Fibroblast of upper back skin (primary cell): Measurements from ENCODE around the gene DHX16.
A peak's percentile ranks its signal among the peaks of the same experiment; 100 is the strongest.

ENCODE experiments used
- DNase-seq: peaks from one replicate; pipeline ENCODE4 v3.0.0-alpha.2; 2013

DHX16 gene

DNA sequence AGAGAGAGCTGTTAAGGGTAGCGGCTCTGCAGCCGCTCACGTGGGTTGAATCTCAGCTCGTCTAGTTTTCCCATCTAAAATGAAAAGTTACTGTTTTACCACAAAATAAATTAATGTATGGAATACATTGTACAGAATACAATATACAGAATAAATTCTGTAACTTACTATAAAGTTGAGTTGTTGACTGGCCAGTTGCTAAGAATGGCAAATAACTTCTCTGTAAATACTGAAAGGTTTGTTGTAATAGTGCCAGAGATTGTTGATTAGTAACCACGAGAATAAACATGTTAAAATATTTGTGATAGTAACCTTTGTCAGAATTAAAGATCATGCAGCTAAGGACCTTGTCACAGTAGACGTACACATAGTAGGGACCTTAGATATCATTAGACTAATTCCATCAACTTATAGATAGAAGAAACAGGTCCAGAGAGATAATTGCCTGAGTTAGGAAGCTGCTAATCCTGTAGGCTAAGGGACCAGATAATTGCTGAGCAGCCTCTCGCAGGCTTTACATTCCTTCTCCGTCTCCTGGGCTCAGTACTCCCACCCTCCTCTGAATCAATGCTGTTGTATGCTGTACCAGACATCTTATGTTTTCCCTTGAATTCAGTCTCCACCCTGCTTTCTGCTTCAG, 18.5 kb upstream of the DHX16 start:
- no peak for DNase-seq

DNA sequence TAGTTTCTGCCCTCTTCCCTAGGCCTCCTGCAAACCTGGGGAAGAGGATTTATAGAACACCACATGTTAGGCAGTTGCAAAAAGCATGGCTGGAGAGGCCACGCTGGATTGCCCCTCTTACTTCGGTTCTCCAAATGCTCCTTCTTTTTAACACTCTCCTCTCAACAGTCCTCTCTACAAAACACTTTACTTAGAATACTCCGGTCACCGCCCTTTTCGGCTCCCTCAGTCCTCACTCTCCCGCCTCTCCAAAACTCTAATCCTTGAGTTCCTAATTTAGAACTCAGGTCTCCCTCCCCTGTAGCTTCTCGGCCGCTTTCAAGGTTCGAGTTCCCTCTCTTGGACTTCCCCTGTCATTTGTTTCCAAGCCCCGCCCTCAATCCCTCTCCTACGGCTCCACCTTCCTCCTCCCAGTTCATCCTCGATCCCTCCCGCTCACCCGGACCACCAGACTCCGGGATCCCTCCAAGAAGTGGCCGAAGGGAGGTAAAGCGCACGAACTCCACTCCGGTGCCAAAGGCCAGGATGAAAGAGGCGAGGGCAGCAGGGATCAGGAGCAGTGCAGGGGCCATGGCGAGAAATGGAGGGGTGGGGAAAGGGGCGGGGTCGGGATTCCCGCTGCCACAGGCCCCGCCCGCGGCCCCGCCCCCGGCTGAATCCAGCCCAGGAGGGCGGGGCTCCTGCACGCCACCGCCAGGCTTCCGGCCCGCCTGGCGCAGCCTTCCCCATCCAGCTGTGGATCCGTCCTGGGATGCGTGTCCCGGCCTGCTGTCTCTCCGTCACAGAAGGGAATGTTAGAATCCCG, 17.8 kb upstream of the DHX16 start, which contains the start of gene NRM:
TSS of gene NRM (minus strand) at position 582 of the 805 bp plus-strand sequence. CDS start at position 572, 10 bp downstream.
- peak; percentile 84 for DNase-seq

DNA sequence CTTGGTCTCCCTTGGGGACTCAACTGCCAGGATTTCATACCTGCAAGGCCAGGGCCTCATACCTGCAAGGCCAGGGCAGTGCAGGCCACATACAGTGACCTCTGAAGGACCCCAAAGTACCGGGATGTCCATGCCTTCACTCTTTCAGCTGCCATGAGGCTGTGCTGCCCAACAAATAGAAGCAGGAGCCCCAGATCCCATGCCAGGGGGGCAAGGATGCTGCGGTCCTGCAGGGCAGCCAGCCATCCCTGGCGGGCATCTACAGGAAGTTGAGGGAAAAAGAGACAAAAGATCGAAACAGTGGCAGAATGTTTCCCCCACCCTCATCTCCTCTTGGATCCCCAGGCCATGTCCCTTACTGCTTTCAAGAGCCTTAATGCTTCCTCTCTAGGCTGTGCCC, 17.2 kb upstream of the DHX16 start:
- DNase-seq = no peak

DNA sequence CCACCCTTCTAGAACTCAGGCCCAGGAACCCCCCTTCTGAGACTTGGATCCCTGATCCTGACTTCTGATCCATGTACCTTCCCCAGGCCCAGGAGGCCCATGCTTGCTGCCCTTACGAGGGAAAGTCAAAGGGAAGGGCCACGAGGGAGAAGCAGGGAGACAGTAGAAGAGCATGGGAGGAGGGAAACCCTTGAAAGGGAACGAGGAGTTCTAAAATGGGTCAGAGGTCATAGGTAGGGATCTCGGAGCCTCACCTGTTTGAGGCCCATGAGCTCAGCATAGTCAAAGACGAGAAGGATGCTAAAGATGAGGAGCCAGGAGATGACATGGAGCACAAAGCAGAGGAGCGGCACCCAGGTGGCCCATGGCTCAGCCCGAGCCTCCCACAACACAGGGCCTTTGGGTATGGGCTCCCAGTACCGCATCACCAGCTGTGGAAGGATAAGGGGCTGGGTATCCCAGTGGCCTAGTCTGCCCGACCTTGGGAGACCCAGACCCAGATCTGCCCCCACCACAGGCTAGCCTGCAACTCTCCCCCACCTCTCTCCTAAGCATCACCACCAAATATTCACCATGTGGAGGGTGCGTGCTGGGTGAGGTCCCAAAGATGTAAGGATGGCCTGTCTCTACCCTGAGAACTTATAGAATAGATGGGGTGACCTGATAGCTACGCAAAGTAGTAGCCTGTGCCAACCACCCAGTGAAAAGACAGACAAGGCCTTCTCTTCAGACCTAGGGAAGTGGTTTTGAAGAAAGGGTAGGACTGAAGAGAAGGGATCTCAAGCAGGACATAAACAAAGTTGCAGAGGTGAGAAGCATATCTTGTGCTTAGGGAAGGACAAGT, 16.4 kb upstream of the DHX16 start:
- no peak for DNase-seq

DNA sequence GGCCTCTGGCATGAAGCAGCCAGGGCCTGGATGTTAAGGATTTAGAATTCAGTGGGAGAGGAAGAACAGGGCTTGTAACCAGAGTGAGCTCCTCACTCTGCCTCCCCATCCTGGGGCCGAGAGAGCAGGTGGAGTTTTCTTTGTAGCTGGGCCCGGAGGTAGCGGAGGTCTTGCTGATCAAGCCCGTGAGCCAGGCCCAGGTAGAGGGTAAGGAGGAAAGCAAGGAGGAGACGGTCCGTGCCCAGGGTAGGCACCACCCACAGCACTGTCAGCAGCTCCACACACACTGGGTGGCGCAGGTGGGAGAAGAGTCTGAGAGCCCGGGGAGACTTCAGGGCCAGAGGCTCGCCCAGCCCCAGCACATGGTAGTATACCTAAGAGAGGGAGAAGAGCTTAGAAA, 15.8 kb upstream of the DHX16 start:
- no peak for DNase-seq

DNA sequence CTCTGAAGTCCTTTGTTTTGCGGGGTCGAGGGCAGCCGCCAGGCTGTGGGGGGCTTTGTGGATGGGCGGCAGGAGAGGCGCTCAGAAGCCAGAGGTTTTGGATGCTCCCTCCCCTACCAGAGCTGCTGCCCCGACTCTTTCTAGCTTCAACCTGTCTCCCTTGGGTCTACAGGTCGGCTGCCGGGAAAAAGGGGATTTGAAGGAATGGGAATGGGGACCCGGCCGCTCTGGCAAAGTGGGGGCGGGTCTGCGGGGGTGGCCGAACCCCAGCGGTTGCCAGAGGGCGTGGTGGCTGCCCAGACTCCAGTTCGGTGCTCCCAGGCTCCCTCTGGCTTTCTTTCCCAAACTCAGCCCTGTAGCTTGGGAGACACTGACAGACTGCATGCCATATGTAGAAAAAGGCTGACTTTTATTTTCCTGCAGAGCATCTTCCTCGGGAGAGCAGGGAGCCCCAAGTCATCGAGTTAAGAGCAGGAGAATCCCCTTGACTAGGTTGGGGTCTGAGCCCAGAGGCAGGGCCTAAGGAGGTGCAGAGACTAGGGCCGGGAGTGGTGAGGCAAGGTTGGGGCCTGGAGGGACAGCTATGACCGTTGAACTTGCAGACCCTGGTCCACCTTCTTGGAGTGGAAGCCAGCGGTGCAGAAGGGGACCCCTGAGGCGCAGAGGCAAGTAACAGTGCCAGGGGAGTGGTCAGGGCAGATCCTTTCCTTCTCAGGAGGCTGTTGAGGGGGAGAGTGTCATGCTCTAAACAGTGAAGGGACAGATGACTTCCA, 15.0 kb upstream of the DHX16 start:
- peak; percentile 42 for DNase-seq

DNA sequence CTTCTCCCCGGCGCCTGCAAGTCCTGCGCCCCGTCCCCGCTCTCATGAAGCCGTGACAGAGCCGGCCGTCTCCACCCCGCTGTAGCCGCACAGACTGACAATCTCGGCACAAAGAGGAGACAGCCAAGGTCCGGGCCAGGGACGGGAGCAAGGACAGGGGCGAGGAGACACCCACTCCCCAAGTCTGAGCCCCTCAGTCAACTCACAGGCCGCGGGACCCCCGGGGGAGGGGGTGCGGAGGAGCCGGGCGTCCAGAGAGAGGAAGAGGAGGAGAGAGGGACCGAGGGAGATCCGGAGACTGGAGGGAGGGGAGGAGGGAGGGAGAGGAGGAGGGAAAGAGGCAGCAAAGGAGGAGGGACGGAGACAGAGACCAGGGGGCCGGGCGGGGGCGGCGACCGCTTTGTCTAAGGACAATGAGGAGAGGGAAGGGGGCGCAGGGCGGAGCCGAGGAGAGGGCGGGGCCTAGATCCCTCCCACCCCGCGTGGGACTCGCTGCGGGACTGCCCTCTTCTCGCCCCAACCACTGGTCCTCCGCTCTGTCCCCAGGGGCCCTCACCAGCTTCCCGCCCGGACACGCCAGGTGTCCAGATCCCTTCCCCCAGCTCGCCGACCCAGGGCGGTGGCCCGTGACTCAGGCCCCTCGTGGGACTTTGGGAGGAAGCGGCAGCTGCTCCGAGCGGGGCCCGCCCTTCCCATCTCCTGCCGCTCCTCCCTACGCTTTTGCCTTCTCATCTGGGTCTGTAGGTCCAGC, 14.3 kb upstream of the DHX16 start:
- DNase-seq = peak; percentile 97

DNA sequence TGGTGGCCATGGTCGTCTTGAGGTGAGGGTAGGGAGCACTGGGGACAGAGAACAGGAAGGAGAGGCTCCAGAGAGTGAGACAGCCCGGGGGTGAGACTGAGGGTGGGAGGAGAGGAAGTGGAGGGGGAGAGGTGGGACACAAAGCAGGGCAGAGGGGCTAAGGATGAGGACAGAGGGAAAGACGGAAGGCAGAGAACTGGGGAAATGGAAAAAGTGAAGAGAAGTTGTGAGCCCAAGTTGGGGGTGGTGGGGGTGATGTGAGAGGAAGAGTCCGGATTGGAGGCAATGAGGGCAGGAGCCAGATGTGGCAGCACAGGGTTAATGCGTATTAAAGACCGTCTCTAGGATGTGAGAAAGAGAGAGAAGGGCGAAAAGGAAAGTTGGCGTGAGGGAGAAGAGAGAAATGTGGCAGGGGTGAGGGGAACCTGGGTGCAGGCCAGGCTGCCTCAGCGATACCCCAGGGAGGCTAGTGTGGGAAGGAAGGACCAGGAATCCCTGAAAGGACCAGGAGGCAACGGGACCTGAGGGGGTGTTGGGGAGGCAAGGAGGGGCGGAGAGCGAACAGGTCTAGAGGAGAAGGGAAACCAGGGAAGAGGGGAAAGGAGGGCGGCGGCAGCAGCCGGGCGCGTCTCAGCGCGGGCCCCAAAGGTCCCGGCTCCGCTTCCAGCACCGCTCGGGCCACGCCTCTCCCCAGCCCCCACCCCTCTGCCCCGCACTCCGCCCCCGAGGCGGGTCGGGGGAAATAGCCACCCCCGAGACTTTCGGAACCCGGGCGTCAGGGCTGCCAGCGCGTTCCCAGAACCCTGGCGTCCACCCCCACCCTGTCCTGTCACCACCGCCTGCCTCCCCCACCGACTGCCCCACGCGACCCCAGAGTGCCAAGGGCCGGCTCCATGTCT, 13.5 kb upstream of the DHX16 start, which contains the start of gene PPP1R18:
TSS of gene PPP1R18 (minus strand) at position 637 of the 899 bp plus-strand sequence. CDS start at position 10, 627 bp downstream.
- peak; percentile 57 for DNase-seq

DNA sequence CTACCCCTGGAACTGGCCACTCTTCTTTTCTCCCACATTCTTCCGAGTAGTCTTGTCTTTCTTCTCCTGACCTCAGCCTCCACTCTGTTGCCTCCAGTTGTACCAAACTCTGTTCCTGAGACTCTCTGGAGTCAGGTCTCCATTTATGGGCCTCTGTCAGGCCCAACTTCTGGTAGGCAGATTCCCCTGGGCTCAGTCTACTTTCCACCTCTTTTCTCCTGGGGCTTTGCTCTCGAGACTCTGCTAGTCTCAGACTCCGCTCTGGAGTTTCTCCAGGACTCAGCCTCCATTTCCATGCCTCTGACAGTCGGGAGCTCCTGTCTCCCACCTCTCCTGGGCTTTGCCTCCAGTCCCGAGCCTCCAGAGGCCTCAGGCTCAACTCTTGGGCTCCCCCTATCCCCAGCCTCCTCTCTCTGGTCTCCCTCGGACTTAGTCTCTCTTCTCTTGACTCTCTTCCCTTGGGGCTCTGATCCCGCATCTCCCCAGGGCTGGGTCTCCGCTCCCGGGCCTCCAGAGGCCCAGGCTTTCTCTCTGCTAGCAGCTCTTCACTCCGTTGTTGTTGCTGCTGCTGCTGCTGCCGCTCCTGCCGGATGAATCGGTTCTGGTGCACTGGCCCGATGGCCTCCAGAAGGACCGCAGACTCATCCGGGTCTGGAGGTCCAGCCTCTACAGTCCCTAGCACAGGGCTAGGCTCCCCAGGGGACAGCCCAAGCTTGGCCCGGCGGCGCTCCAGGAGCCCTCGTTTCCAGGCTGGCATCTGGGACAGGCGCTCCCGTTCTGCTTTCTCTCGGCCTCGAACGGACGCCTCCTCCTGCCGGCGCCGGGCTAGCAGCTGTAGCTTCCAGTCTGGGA, 12.6 kb upstream of the DHX16 start:
- DNase-seq = peak; percentile 20

DNA sequence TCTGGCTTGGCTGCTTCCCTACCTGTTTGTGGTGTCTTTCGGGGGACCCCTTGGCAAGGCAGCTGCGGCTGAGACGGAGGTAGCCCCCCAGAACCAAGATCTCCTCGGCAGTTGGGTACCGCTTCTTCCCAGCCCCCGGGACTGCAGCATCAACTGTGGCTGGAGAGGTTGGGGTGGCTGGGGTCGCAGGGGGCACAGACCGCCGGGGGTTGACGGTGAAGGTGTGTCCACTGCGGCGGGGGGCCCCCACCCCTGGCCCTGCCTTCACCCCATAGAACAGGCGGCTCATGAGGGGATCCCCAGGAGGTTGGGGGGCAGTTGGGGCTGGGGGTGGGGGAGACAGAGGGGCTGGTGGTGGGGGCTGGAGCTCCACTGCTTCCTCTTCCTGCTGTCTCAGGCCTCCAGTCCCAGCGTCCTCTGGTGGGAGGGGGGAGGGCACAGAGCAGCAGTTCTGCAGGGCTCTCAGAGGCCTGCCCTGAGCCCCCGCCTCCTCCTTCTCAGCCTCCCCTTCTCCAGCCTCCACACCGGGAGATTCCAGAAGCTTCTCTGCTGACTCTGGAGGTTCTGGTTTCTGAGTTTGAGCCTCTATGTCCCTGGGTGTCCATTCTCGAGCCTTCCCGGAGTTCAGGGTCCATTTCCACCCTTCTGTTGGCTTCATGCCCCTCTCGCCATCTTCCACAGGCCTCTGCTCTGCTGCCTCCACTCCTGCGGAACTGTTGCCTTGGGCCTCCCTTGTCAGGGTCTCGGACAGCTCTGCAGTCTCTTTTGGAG, 11.8 kb upstream of the DHX16 start:
- peak; percentile 49 for DNase-seq

DNA sequence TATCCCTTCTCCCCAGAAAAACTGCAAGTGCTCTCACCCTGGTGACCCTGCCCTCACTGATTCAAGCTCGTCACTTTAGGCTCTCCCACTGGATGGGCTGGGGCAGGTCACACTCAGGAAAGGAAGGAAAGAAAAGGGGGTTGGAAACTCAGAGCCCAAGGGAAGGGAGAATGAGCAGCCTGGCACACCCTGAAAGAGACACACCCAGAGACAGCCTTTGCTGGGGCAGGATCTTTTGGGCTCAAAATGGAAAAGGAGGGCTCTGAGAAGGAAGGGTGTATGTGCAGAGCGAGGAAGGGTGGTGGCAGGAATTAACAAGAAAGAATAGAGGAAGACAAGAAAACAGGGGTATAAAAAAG, 11.2 kb upstream of the DHX16 start:
- DNase-seq = no peak

DNA sequence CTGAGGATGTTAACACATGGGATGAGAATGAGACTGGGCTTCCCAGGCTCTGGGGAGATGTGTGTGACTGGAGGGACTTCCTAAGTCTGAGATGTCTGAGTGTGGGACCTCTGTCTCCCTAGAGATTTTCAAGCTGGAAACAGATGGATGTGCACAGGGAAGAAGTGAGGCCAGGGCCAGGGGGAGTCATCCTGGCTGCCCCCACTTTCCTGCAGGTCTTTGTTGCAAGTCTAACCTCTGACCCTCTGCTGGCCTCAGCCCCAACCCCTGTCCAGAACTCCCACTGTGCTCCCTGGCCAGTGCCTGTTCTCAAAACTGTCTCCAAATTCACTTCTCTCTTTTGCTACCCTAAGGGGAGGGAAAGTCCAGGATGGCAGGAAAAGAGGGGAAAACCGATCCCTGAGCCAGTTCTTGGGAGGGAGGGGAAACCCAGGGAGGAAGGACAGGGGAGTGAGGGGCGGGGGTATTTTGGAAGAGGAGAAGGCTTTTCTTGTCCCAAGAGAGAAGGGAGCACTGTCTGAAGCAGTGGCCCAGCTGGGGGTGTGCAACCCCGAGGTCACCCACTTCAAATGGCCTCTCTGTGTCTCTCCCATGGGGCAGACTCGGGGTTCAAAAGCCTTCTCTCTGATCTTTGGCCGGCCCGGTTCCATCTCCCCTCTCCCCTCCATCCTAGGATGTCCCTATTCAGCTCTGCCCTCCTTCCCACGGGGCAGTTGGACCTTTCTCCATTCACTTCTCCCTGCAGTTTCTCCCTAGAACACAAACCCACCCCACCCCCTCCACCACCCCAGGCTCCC, 10.6 kb upstream of the DHX16 start:
- no peak for DNase-seq

DNA sequence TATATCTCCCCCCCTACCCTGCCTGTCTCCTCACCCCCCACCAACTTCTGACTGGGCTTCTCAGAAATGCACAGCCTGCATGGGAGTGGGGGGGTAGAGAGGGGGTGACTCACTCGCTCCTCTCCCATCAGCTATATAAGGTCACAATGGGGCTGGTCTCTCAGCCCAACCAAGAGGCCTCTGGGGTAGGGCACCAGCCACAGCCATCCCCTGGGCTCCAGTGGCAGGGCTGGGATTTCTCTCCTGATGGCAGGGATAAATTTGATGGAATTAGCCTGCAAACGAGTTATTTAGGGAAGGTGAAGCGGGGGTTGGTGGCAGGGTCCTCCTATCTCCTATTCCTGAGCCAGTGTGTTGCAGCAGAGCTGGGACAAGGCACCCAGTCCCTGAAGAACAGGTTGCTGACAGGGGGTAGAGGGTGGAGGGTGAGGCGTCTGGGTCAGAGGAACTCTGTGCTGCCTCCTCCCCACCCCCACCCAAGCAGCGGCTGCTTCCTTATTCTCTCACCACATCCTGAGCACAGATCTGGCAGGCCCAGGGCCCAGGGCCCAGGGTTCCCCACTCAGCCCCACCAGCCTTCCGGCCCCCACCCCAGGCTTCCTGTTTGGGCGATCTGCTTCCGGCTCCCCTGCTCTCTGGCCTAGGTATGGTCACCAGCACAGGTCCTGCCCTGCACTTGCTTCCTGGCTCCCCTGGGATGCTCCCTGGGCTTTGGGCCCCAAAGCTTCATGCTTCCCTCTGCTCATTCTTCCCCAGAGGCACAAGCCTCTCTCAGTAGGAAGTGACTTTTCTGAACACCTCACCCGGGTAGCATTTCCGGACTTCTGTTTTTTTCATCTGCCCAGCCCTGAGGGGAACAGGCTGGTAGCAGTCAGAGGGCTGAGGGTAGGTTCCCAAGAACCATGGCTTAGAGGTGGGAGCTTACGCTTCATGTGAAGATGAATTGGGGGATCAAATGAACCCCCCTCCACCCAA, 9.6 kb upstream of the DHX16 start:
- peak; percentile 93 for DNase-seq

DNA sequence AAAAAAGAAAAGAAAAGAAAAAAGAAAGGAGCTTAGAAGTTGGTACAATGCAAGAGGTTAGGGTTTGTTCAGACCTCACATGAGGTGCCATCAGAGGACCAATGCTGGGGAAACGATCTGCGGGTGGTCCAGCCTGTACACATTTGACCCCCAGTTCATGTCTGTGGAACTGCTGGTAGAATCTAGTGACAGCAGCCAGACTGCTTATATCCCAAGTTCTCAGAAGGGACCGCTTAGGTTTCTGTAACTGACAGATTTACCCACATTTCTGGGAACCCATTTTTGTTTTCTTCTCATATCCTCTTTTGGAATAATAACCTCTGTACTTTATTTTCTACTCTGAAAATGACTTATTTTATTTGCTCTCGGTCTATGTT, 8.9 kb upstream of the DHX16 start:
- no peak for DNase-seq

DNA sequence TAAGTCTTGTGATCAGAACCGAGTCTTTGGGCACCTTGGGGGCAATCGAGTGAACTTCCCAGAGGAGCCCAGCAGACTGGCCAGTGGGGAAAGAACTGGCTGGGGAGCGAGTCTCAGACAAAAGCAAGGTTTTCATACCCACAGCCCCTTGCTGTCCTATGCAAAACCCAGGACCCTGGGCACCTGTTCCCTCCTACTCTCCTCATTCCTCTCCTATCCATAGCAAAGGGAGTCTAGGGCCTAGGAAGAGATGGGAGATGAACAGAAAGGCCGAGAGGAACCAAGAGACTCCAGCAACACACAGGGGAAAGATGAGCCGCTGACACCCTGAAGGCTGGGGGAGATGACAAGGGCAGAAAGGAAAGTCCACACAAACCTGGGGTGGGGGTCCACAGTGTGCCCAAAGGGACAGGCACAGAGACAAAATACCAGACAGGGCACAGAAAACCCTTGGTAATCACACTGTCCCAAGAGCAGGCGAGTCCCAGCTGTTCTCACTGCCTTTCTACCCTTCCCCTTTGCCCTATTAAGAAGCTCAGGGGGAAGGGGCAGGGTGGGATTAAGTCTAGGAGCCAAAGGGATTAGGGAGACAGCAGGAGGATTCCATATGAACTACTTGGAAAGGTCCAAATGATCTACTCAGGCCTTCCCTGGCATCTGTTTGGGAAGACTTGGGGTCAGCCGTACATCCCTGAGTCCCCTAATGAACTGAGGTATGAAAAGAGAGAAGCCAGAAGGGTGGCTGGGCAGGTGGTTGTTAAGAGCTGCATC, 7.1 kb upstream of the DHX16 start:
- DNase-seq = no peak
